Sigmoid colon (tissue), 7 donors: ENCODE data around the gene APC. TPM values are rescaled to one million over a fixed set of nuclear protein-coding genes. Genes with fewer than 3 reads are reported as not detected.

ENCODE experiments used
- DNase-seq: peaks from one replicate; pipeline ENCODE4 v3.0.0-alpha.2; 2019
- H3K27ac ChIP-seq, 4 donors: fragments of 200-600 bp; sonication (generic); one replicate each; pipeline ENCODE4 v1.5.1; 2016 to 2019; ENCODE audit warnings: mild to moderate bottlenecking in 1 of 4
- H3K27me3 ChIP-seq, 3 donors: fragments of 200-600 bp; sonication (generic); one replicate each; pipeline ENCODE4 v1.5.1; 2019; ENCODE audit warnings: mild to moderate bottlenecking in 1 of 3
- H3K36me3 ChIP-seq, 4 donors: fragments of 200-600 bp; sonication (generic); one replicate each; pipeline ENCODE4 v1.5.1; 2016 to 2019
- H3K4me1 ChIP-seq, 4 donors: fragments of 200-600 bp; sonication (generic); one replicate each; pipeline ENCODE4 v1.5.1; 2017 to 2019
- H3K4me3 ChIP-seq, 4 donors: fragments of 200-600 bp; sonication (generic); one replicate each; pipeline ENCODE4 v1.5.1; 2017 to 2019; ENCODE audit warnings: mild to moderate bottlenecking in 2 of 4, moderate library complexity in 1 of 4
- H3K9me3 ChIP-seq, 4 donors: fragments of 200-600 bp in 3 of 4; sonication (generic) in 3 of 4; one replicate each; pipeline versions ENCODE4 v1.5.1 to v1.6.1; 2013 to 2019
- EP300 ChIP-seq, 4 donors: sonication (generic); formaldehyde crosslinking; IDR thresholded peaks; one replicate each; pipeline ENCODE4 v1.6.1; 2017; ENCODE audit warnings: antibody characterized with exemption in 4 of 4
- POLR2A ChIP-seq, 2 donors: fragments of 450-650 bp; IDR thresholded peaks; one replicate each; pipeline ENCODE4 v1.6.1; 2016; ENCODE audit warnings: antibody characterized with exemption in 2 of 2, mild to moderate bottlenecking in 2 of 2, moderate library complexity in 2 of 2
- POLR2AphosphoS5 ChIP-seq, 4 donors: sonication (generic); formaldehyde crosslinking; IDR thresholded peaks; one replicate each; pipeline ENCODE4 v1.6.1; 2017; ENCODE audit warnings: antibody characterized with exemption in 4 of 4
- WGBS, 2 donors: extraction: QIAGEN DNeasy Blood & Tissue Kit; methylation state at CpG; one replicate each; pipeline ENCODE4 v1.1.7; 2013; 5-methylcytosine and 5-hydroxymethylcytosine counted together
- intact Hi-C: fragments of 100-400 bp; cut with DNase I; formaldehyde crosslinking; loops from one replicate; pipeline ENCODE4 v1.15.1; 2023
- polyA plus RNA-seq, 3 donors: library from polyadenylated mRNA; stranded (reverse); fragments of 200-250 nt; gene quantifications; one replicate each; pipeline ENCODE4 v1.2.3, GENCODE V29; 2013
- total RNA-seq, 4 donors: library from RNA; depleted of rRNA; stranded (reverse); fragments of >200 nt; gene quantifications; one replicate each; pipeline ENCODE4 v1.1.0, GENCODE V29; 2016
- TF ChIP-seq, protein P1 (sequence below), 4 experiments: fragments of 450-650 bp in 3 of 4; fragments of 200-600 bp in 1 of 4; IDR thresholded peaks; one replicate each; pipeline ENCODE4 v1.5.1; 2016 to 2019; ENCODE audit warnings: antibody characterized with exemption in 4 of 4, mild to moderate bottlenecking in 3 of 4, moderate library complexity in 2 of 4
- donor health status: healthy with polysubstance abuse.
- donor health status: Bipolar disorder and iron deficiency.
- donor health status: healthy.

APC gene
- total and polyA plus RNA-seq, 7 donors: 2.4 to 81.4 (median 46.1) TPM

DNA sequence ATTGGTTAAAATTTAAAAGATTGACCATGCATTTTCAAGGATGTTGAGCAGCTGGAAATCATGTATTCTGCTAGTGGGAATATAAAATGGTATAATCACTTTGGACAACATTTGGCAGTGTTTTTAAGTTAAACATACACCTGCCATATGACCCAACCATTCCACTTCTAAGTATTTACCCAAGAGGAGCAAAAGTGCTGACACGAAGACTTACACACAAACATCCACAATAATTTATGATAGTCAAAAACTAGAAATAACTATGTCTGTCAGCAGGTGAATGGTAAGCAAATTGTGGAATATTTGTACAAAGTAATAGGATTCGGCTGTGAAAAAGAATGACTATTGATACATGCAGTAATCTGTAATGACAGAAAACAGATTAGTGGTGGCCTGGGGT lies 92.7 kb downstream of the APC start:
- no peak for TF ChIP-seq EP300 (IDR thresholded peaks at IDR 0.05)
- no peak for TF ChIP-seq POLR2A (IDR thresholded peaks at IDR 0.05)
- TF ChIP-seq, protein P1, sequence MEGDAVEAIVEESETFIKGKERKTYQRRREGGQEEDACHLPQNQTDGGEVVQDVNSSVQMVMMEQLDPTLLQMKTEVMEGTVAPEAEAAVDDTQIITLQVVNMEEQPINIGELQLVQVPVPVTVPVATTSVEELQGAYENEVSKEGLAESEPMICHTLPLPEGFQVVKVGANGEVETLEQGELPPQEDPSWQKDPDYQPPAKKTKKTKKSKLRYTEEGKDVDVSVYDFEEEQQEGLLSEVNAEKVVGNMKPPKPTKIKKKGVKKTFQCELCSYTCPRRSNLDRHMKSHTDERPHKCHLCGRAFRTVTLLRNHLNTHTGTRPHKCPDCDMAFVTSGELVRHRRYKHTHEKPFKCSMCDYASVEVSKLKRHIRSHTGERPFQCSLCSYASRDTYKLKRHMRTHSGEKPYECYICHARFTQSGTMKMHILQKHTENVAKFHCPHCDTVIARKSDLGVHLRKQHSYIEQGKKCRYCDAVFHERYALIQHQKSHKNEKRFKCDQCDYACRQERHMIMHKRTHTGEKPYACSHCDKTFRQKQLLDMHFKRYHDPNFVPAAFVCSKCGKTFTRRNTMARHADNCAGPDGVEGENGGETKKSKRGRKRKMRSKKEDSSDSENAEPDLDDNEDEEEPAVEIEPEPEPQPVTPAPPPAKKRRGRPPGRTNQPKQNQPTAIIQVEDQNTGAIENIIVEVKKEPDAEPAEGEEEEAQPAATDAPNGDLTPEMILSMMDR (IDR thresholded peaks at IDR 0.05): no peak
- TF ChIP-seq POLR2AphosphoS5 (IDR thresholded peaks at IDR 0.05): no peak
- H3K36me3 ChIP-seq: peaks cover 10 to 72% (median 24%) of the 10 kb centered on the region in 4 donors
- intact Hi-C loops: no loop called here

DNA sequence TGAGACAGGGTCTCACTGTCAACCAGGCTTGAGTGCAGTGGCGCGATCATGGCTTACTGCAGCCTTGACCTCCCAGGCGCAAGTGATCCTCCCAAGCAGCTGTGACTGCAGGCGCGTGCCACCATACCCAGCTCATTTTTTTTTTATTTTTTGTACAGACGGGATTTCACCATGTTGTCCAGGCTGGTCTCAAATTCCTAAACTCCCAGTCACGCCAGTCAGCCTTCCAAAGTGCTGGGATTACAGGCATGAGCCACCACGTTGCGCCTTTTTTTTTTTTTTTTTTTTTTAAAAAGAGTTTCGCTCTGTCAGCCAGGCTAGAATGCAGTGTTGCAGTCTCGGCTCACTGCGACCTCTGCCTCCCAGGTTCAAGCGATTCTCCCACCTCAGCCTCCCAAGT lies 96.3 kb downstream of the APC start:
- H3K27ac ChIP-seq: no peak overlapping the region
- H3K4me3 ChIP-seq: no peak overlapping the region
- DNase-seq: no peak
- intact Hi-C loops: no loop called here
- H3K4me1 ChIP-seq: no peaks in the 10 kb centered on the region
- peaks cover 11 to 72% (median 23%) of the 10 kb centered on the region in 4 donors for H3K36me3 ChIP-seq
- 98% methylated on average over 13 of the region's 13 CpGs for WGBS, 2 donors
- no peaks in the 10 kb centered on the region for H3K27me3 ChIP-seq
- TF ChIP-seq EP300 (IDR thresholded peaks at IDR 0.05) (no peak), POLR2A (IDR thresholded peaks at IDR 0.05) (no peak), POLR2AphosphoS5 (IDR thresholded peaks at IDR 0.05) (no peak)
- TF ChIP-seq, protein P1 (IDR thresholded peaks at IDR 0.05): no peak
- H3K9me3 ChIP-seq: no peaks in the 10 kb centered on the region

More for the DNA sequence above, 92.7 kb downstream of the APC start:
- no peaks in the 10 kb centered on the region for H3K4me1 ChIP-seq
- no peak overlapping the region for H3K27ac ChIP-seq
- no peaks in the 10 kb centered on the region for H3K9me3 ChIP-seq
- H3K4me3 ChIP-seq: no peak overlapping the region
- 83 to 92% methylated on average over 2 of the region's 2 CpGs for WGBS, 2 donors
- no peak for DNase-seq
- H3K27me3 ChIP-seq: no peaks in the 10 kb centered on the region

DNA sequence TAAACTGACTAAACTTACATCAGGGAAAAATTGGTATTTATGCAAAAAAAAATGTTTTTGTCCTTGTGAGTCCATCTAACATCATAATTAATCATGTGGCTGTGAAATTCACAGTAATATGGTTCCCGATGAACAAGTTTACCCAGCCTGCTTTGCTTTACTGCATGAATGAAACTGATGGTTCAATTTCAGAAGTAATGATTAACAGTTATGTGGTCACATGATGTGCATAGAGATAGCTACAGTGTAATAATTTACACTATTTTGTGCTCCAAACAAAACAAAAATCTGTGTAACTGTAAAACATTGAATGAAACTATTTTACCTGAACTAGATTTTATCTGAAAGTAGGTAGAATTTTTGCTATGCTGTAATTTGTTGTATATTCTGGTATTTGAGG lies 106.8 kb downstream of the APC start:
- DNase-seq: no peak
- TF ChIP-seq POLR2A (IDR thresholded peaks at IDR 0.05) (no peak), EP300 (IDR thresholded peaks at IDR 0.05) (no peak), POLR2AphosphoS5 (IDR thresholded peaks at IDR 0.05) (no peak)
- TF ChIP-seq, protein P1 (IDR thresholded peaks at IDR 0.05): no peak
- 70 to 90% methylated on average over 1 of the region's 1 CpG for WGBS, 2 donors

DNA sequence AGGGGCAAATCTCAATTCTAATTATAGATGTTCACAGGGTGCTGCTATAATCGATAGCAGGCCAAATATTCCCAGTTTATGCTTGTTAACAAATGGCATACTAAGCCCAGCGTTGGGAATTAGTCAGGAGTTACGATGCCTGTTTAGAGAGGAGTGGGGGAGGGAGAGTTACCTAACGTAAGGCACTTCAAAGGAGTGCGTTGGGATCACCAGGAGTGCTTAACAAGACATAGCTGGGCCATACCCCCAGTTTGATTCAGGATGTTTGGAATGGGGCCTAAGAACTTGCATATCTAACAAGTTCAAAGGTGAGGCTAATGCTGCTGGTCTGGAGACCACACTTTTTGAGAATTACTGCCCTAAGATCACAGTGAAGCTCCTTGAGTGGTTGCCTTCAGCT lies 108.9 kb downstream of the APC start:
- Histone ChIP-seq H3K27me3 (no peaks in the 10 kb centered on the region), H3K27ac (no peak overlapping the region), H3K4me3 (no peak overlapping the region), H3K36me3 (no peaks in the 10 kb centered on the region), H3K9me3 (no peaks in the 10 kb centered on the region), H3K4me1 (peaks cover 0 to 4% (median 0%) of the 10 kb centered on the region in 4 donors)
- DNase-seq: no peak
- intact Hi-C loops: loop anchor here (5.0 kb wide), 1 partner anchor 294 kb away; no protein-coding TSS in a partner anchor
- TF ChIP-seq EP300 (IDR thresholded peaks at IDR 0.05) (no peak), POLR2A (IDR thresholded peaks at IDR 0.05) (no peak), POLR2AphosphoS5 (IDR thresholded peaks at IDR 0.05) (no peak)
- TF ChIP-seq, protein P1 (IDR thresholded peaks at IDR 0.05): no peak
- 88 to 91% methylated on average over 5 of the region's 5 CpGs for WGBS, 2 donors

More for the DNA sequence above, 106.8 kb downstream of the APC start:
- Histone ChIP-seq H3K27me3 (no peaks in the 10 kb centered on the region), H3K4me3 (no peak overlapping the region), H3K4me1 (peaks cover 0 to 4% (median 0%) of the 10 kb centered on the region in 4 donors), H3K36me3 (peaks cover 0 to 4% (median 0%) of the 10 kb centered on the region in 4 donors), H3K9me3 (no peaks in the 10 kb centered on the region), H3K27ac (no peak overlapping the region)
- intact Hi-C loops: no loop called here

DNA sequence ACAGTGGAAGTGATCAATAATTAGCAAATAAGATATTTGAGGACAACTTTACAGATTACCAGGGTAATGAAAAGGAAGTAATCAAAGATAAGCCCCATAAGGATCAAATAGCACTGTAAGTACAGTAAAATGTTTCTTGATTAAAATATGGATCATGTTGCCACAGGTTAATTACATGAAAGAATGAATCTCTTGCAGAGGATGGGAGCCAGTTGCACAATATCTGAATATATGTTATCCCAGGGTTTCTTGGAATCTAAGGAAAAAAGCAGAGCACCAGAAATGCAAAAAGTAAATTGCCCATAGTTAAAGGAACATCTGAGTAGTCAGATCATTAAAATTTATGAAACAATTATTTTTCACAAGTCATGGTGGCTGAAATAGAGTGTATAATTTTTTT lies 109.6 kb downstream of the APC start:
- no peaks in the 10 kb centered on the region for H3K27me3 ChIP-seq
- H3K4me3 ChIP-seq: no peak overlapping the region
- intact Hi-C loops: loop anchor here (5.0 kb wide), 1 partner anchor 295 kb away; no protein-coding TSS in a partner anchor
- DNase-seq: no peak
- peaks cover 0 to 4% (median 0%) of the 10 kb centered on the region in 4 donors for H3K4me1 ChIP-seq
- TF ChIP-seq, protein P1 (IDR thresholded peaks at IDR 0.05): no peak
- TF ChIP-seq POLR2AphosphoS5 (IDR thresholded peaks at IDR 0.05) (no peak), EP300 (IDR thresholded peaks at IDR 0.05) (no peak), POLR2A (IDR thresholded peaks at IDR 0.05) (no peak)
- no peaks in the 10 kb centered on the region for H3K9me3 ChIP-seq
- H3K27ac ChIP-seq: no peak overlapping the region
- H3K36me3 ChIP-seq: no peaks in the 10 kb centered on the region
